ENCODE results near the gene CCS. TPM values are rescaled to one million over a fixed set of nuclear protein-coding genes. Genes with fewer than 3 reads are reported as not detected.

Gene CCS
- total RNA-seq, 3 donors from 2014 or later (not counting 1 experiment from before 2014, with no cell fraction given), result 27.1 to 35.6 (median 32.4) TPM

GRCh38 chr11:66649903-66650302, 56.9 kb downstream of the CCS start:
- H3K9me3 ChIP-seq (ENCODE audit: control insufficient read depth, insufficient read depth, low read length), result no peaks in the 10 kb centered on the region
- Mint-ChIP-seq H3K9me3 (no peaks in the 10 kb centered on the region), H3K27ac (no peak overlapping the region), H3K36me3 (peaks cover 22% of the 10 kb centered on the region), H3K4me1 (peaks cover 29 to 46% of the 10 kb centered on the region in 2 donors), H3K4me3 (no peak overlapping the region), H3K27me3 (ENCODE audit: low read depth in 2 of 2) (no peaks in the 10 kb centered on the region)
- no peak overlapping the region for H3K4me3 ChIP-seq (ENCODE audit: low read length)
- no peak for ATAC-seq
- intact Hi-C loops (cut with micrococcal nuclease), result no loop called here
- H3K27me3 ChIP-seq (ENCODE audit: control insufficient read depth, insufficient read depth, low read length), result no peaks in the 10 kb centered on the region
- peaks cover 5% of the 10 kb centered on the region for H3K4me1 ChIP-seq (ENCODE audit: control insufficient read depth, insufficient read depth, low read length)
- no peak overlapping the region for H3K27ac ChIP-seq (ENCODE audit: low read length)
- peaks cover 40% of the 10 kb centered on the region for H3K36me3 ChIP-seq (ENCODE audit: control insufficient read depth, insufficient read depth, low read length)
- no peak for DNase-seq
- no peak for TF ChIP-seq CTCF (IDR thresholded peaks at IDR 0.05)
- 95% methylated on average over 5 of the region's 5 CpGs for WGBS (ENCODE audit: insufficient coverage)

GRCh38 chr11:66651016-66651415, 58.0 kb downstream of the CCS start:
- 86% methylated on average over 1 of the region's 2 CpGs for WGBS (ENCODE audit: insufficient coverage)
- peak in 1 of 3 donors; percentile 10 for ATAC-seq
- no peak for DNase-seq
- no peaks in the 10 kb centered on the region for H3K27me3 ChIP-seq (ENCODE audit: control insufficient read depth, insufficient read depth, low read length)
- no peak overlapping the region for H3K27ac ChIP-seq (ENCODE audit: low read length)
- peaks cover 13% of the 10 kb centered on the region for H3K36me3 Mint-ChIP-seq
- H3K4me3 Mint-ChIP-seq, result no peak overlapping the region
- no peak overlapping the region for H3K4me3 ChIP-seq (ENCODE audit: low read length)
- peaks cover 32% of the 10 kb centered on the region for H3K36me3 ChIP-seq (ENCODE audit: control insufficient read depth, insufficient read depth, low read length)
- H3K9me3 ChIP-seq (ENCODE audit: control insufficient read depth, insufficient read depth, low read length), result no peaks in the 10 kb centered on the region
- no peaks in the 10 kb centered on the region for H3K27me3 Mint-ChIP-seq (ENCODE audit: low read depth in 2 of 2)
- H3K4me1 Mint-ChIP-seq, result peaks cover 18 to 40% of the 10 kb centered on the region in 2 donors
- peak overlapping the region in 1 of 2 donors; percentile 61 for H3K27ac Mint-ChIP-seq
- H3K9me3 Mint-ChIP-seq, result no peaks in the 10 kb centered on the region
- H3K4me1 ChIP-seq (ENCODE audit: control insufficient read depth, insufficient read depth, low read length), result peaks cover 2% of the 10 kb centered on the region
- intact Hi-C loops (cut with micrococcal nuclease), result no loop called here
- no peak for TF ChIP-seq CTCF (IDR thresholded peaks at IDR 0.05)

- Mint-ChIP-seq H3K4me1 (peaks cover 2 to 24% of the 10 kb centered on the region in 2 donors), H3K27me3 (ENCODE audit: low read depth in 2 of 2) (no peaks in the 10 kb centered on the region), H3K9me3 (no peaks in the 10 kb centered on the region), H3K4me3 (no peak overlapping the region), H3K27ac (peak overlapping the region; percentile 61 to 63), H3K36me3 (peaks cover 2% of the 10 kb centered on the region)
- Histone ChIP-seq H3K36me3 (ENCODE audit: control insufficient read depth, insufficient read depth, low read length) (peaks cover 20% of the 10 kb centered on the region), H3K9me3 (ENCODE audit: control insufficient read depth, insufficient read depth, low read length) (no peaks in the 10 kb centered on the region), H3K4me1 (ENCODE audit: control insufficient read depth, insufficient read depth, low read length) (no peaks in the 10 kb centered on the region), H3K27ac (ENCODE audit: low read length) (no peak overlapping the region), H3K27me3 (ENCODE audit: control insufficient read depth, insufficient read depth, low read length) (no peaks in the 10 kb centered on the region), H3K4me3 (ENCODE audit: low read length) (no peak overlapping the region)
- intact Hi-C loops (cut with micrococcal nuclease), result no loop called here
- 89% methylated on average over 6 of the region's 7 CpGs for WGBS (ENCODE audit: insufficient coverage)
- DNase-seq, result no peak
- peak in 2 of 3 donors; percentile 4 to 9 for ATAC-seq
- no peak for TF ChIP-seq CTCF (IDR thresholded peaks at IDR 0.05)
Observed at GRCh38 chr11:66652651-66653050, 59.7 kb downstream of the CCS start.

DNA sequence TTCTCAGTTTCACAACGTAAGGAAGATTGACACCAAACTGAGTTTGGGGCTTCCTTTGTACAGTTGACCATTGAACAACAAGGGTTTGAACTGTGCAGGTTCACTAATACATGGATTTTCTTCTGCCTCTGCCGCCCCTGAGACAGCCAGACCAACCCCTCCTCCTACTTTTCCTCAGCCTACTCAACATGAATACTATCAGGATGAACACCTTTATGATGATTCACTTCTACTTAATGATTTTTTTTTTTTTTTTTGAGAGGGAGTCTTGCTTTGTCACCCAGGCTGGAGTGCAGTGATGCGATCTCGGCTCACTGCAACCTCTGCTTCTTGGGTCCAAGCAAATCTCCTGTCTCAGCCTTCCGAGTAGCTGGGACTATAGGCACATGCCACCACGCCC, 60.1 kb downstream of the CCS start:
- H3K27me3 Mint-ChIP-seq (ENCODE audit: low read depth in 2 of 2), result no peaks in the 10 kb centered on the region
- H3K4me1 Mint-ChIP-seq, result peaks cover 0 to 22% of the 10 kb centered on the region in 2 donors
- Histone ChIP-seq H3K27me3 (ENCODE audit: control insufficient read depth, insufficient read depth, low read length) (no peaks in the 10 kb centered on the region), H3K36me3 (ENCODE audit: control insufficient read depth, insufficient read depth, low read length) (peaks cover 15% of the 10 kb centered on the region), H3K4me3 (ENCODE audit: low read length) (no peak overlapping the region), H3K4me1 (ENCODE audit: control insufficient read depth, insufficient read depth, low read length) (no peaks in the 10 kb centered on the region), H3K27ac (ENCODE audit: low read length) (no peak overlapping the region), H3K9me3 (ENCODE audit: control insufficient read depth, insufficient read depth, low read length) (no peaks in the 10 kb centered on the region)
- no peak overlapping the region for H3K4me3 Mint-ChIP-seq
- H3K27ac Mint-ChIP-seq, result peak overlapping the region; percentile 61 to 63
- ATAC-seq (no peak), DNase-seq (no peak)
- no peaks in the 10 kb centered on the region for H3K36me3 Mint-ChIP-seq
- intact Hi-C loops (cut with micrococcal nuclease), result no loop called here
- TF ChIP-seq CTCF (IDR thresholded peaks at IDR 0.05), result no peak
- 91% methylated on average over 6 of the region's 6 CpGs for WGBS (ENCODE audit: insufficient coverage)
- H3K9me3 Mint-ChIP-seq, result no peaks in the 10 kb centered on the region
